ENCODE data around the gene ZNF439.
"Not testable (repeated sequence)": the region's sequence is repeated elsewhere in the genome, so short reads cannot be mapped to it uniquely, and the experiment has no call there.

ZNF439 gene

DNA sequence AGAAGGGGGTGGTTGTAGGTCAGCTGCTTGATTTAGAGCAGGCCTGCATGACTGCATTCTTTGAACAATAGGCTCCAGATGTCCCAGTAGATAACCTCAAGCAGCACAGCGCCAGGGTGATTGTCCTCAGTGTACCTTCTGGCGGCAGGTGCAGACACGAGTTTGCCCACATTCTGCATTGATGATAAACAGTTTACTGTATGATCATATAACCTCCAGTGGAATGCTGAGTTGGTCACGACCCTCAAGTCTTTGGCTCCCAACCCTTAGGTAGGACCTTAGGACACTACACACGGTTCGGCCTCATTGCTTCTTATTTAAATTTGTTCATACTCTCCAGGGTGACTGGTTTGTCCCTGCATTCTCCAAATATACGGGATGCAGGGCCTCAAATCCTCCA is 12.2 kb downstream of the ZNF439 start:
- no peak for TF ChIP-seq EZH2 (IDR thresholded peaks at IDR 0.05; ENCODE audit: borderline replicate concordance, low read length)
- TF ChIP-seq, protein P1, sequence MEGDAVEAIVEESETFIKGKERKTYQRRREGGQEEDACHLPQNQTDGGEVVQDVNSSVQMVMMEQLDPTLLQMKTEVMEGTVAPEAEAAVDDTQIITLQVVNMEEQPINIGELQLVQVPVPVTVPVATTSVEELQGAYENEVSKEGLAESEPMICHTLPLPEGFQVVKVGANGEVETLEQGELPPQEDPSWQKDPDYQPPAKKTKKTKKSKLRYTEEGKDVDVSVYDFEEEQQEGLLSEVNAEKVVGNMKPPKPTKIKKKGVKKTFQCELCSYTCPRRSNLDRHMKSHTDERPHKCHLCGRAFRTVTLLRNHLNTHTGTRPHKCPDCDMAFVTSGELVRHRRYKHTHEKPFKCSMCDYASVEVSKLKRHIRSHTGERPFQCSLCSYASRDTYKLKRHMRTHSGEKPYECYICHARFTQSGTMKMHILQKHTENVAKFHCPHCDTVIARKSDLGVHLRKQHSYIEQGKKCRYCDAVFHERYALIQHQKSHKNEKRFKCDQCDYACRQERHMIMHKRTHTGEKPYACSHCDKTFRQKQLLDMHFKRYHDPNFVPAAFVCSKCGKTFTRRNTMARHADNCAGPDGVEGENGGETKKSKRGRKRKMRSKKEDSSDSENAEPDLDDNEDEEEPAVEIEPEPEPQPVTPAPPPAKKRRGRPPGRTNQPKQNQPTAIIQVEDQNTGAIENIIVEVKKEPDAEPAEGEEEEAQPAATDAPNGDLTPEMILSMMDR (IDR thresholded peaks at IDR 0.05; ENCODE audit: low read length) = no peak
- H3K79me2 ChIP-seq (ENCODE audit: insufficient read depth, low read length) = no peaks in the 10 kb centered on the region; the same call in 1 of the 2 replicates
- no peak overlapping the region for H3K4me3 ChIP-seq (ENCODE audit: low read depth, low read length, poor library complexity, severe bottlenecking)

DNA sequence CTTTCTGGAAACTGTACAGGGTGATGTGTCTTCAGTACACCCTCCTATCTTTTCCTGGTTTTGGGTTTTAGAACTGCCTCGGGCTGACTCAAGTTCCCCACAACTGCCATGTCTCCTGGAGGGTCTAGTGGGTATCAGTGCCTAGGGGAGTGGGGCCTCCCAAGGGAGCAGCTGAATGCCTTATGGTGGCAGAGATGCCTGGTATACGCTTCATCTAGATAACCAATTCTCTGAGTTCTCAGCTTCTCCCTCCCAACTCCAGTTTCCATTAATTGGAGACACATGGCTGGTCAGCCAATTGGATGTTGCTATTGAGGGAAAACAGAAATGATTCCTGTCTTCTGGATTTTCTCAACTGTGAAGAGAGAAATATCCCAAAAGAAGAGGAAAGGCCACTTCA is 12.8 kb downstream of the ZNF439 start:
- no peaks in the 10 kb centered on the region for H4K20me1 ChIP-seq (ENCODE audit: insufficient read depth, low read length)
- no peak overlapping the region for H2AFZ ChIP-seq (ENCODE audit: low read length)
- no peak overlapping the region for H3K9ac ChIP-seq (ENCODE audit: low read length)
- H3K27ac ChIP-seq (ENCODE audit: low read depth, low read length, poor library complexity, severe bottlenecking) = no peak overlapping the region
- no peaks in the 10 kb centered on the region for H3F3A ChIP-seq (ENCODE audit: insufficient read depth, low read length)
- H3K36me3 ChIP-seq (ENCODE audit: insufficient read depth, low read length) = peaks cover 85% of the 10 kb centered on the region
- H3K9me3 ChIP-seq (ENCODE audit: low read length) = peaks cover 62% of the 10 kb centered on the region
- H3K4me3 ChIP-seq (ENCODE audit: low read depth, low read length, poor library complexity, severe bottlenecking) = no peak overlapping the region
- no peaks in the 10 kb centered on the region for H3K4me1 ChIP-seq (ENCODE audit: insufficient read depth, low read length, severe bottlenecking)
- H3K4me2 ChIP-seq (ENCODE audit: low read length) = no peak overlapping the region
- H3K9me2 ChIP-seq (ENCODE audit: low read depth, low read length) = no peaks in the 10 kb centered on the region
- no peaks in the 10 kb centered on the region for H3K27me3 ChIP-seq (ENCODE audit: insufficient read depth, low read length)
- TF ChIP-seq, protein P1 (IDR thresholded peaks at IDR 0.05; ENCODE audit: low read length) = no peak
- TF ChIP-seq EZH2 (IDR thresholded peaks at IDR 0.05; ENCODE audit: borderline replicate concordance, low read length) = no peak
- no peaks in the 10 kb centered on the region; the same call in 1 of the 2 replicates for H3K79me2 ChIP-seq (ENCODE audit: insufficient read depth, low read length)

More for the DNA sequence above, 12.2 kb downstream of the ZNF439 start:
- Histone ChIP-seq H3K27ac (ENCODE audit: low read depth, low read length, poor library complexity, severe bottlenecking) (no peak overlapping the region), H3K4me2 (ENCODE audit: low read length) (no peak overlapping the region), H3K27me3 (ENCODE audit: insufficient read depth, low read length) (no peaks in the 10 kb centered on the region), H3K9me3 (ENCODE audit: low read length) (peaks cover 60% of the 10 kb centered on the region), H3K36me3 (ENCODE audit: insufficient read depth, low read length) (peaks cover 85% of the 10 kb centered on the region), H2AFZ (ENCODE audit: low read length) (no peak overlapping the region), H3K9ac (ENCODE audit: low read length) (no peak overlapping the region), H3F3A (ENCODE audit: insufficient read depth, low read length) (no peaks in the 10 kb centered on the region), H3K9me2 (ENCODE audit: low read depth, low read length) (no peaks in the 10 kb centered on the region), H3K4me1 (ENCODE audit: insufficient read depth, low read length, severe bottlenecking) (no peaks in the 10 kb centered on the region), H4K20me1 (ENCODE audit: insufficient read depth, low read length) (no peaks in the 10 kb centered on the region)

DNA sequence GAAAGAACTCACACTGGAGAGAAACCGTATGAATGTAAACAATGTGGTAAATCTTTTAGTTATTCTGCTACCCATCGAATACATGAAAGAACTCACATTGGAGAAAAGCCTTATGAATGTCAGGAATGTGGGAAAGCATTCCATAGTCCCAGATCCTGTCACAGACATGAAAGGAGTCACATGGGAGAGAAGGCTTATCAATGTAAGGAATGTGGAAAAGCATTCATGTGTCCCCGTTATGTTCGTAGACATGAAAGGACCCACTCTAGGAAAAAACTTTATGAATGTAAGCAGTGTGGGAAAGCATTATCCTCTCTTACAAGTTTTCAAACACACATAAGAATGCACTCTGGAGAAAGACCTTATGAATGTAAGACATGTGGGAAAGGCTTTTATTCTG is 19.2 kb downstream of the ZNF439 start:
- H4K20me1 ChIP-seq (ENCODE audit: insufficient read depth, low read length); H3K4me1 ChIP-seq (ENCODE audit: insufficient read depth, low read length, severe bottlenecking): not testable (repeated sequence)
- peaks cover 72% of the 10 kb centered on the region for H3K36me3 ChIP-seq (ENCODE audit: insufficient read depth, low read length)

DNA sequence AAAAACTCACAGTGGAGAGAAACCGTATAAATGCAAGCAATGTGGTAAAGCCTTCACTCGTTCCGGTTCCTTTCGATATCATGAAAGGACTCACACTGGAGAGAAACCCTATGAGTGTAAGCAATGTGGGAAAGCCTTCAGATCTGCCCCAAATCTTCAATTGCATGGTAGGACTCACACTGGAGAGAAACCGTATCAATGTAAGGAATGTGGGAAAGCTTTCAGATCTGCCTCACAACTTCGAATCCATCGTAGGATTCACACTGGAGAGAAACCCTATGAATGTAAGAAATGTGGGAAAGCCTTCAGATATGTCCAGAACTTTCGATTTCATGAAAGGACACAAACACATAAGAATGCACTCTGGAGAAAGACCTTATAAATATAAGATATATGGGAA is 19.7 kb downstream of the ZNF439 start:
- TF ChIP-seq EZH2 (IDR thresholded peaks at IDR 0.05; ENCODE audit: borderline replicate concordance, low read length) = no peak
- TF ChIP-seq, protein P1 (IDR thresholded peaks at IDR 0.05; ENCODE audit: low read length) = no peak
- Histone ChIP-seq H3K27ac (ENCODE audit: low read depth, low read length, poor library complexity, severe bottlenecking) (no peak overlapping the region), H3K9me3 (ENCODE audit: low read length) (peaks cover 50% of the 10 kb centered on the region), H4K20me1 (ENCODE audit: insufficient read depth, low read length) (no peaks in the 10 kb centered on the region), H3K27me3 (ENCODE audit: insufficient read depth, low read length) (no peaks in the 10 kb centered on the region), H3K4me3 (ENCODE audit: low read depth, low read length, poor library complexity, severe bottlenecking) (no peak overlapping the region), H3F3A (ENCODE audit: insufficient read depth, low read length) (no peaks in the 10 kb centered on the region), H3K9ac (ENCODE audit: low read length) (no peak overlapping the region), H3K4me2 (ENCODE audit: low read length) (no peak overlapping the region), H3K9me2 (ENCODE audit: low read depth, low read length) (no peaks in the 10 kb centered on the region), H3K36me3 (ENCODE audit: insufficient read depth, low read length) (peaks cover 68% of the 10 kb centered on the region), H3K79me2 (ENCODE audit: insufficient read depth, low read length) (no peaks in the 10 kb centered on the region), H3K4me1 (ENCODE audit: insufficient read depth, low read length, severe bottlenecking) (no peaks in the 10 kb centered on the region), H2AFZ (ENCODE audit: low read length) (no peak overlapping the region)

More for the DNA sequence above, 19.2 kb downstream of the ZNF439 start:
- H3K9ac ChIP-seq (ENCODE audit: low read length); H3K27me3 ChIP-seq (ENCODE audit: insufficient read depth, low read length); H2AFZ ChIP-seq (ENCODE audit: low read length); H3K4me3 ChIP-seq (ENCODE audit: low read depth, low read length, poor library complexity, severe bottlenecking); H3F3A ChIP-seq (ENCODE audit: insufficient read depth, low read length); H3K9me2 ChIP-seq (ENCODE audit: low read depth, low read length); H3K27ac ChIP-seq (ENCODE audit: low read depth, low read length, poor library complexity, severe bottlenecking); H3K79me2 ChIP-seq (ENCODE audit: insufficient read depth, low read length); H3K4me2 ChIP-seq (ENCODE audit: low read length): not testable (repeated sequence)
- peaks cover 50% of the 10 kb centered on the region for H3K9me3 ChIP-seq (ENCODE audit: low read length)
